Fibroblast of mammary gland (primary cell): ENCODE data around the gene NIPAL3.

Experiments
- DNase-seq: peaks from one replicate; pipeline ENCODE4 v3.0.0-alpha.2; 2010; ENCODE audit warnings: low read depth
- H3K4me3 ChIP-seq: 2 replicates; pipeline ENCODE4 v1.5.1; 2011; ENCODE audit warnings: low read depth, mild to moderate bottlenecking, low read length, moderate library complexity; ENCODE audit not compliant: control insufficient read depth
- TF ChIP-seq, protein P1 (sequence below): conservative IDR thresholded peaks from 2 replicates; pipeline ENCODE4 v1.5.1; 2011; ENCODE audit warnings: low read depth, low read length, inconsistent platforms; ENCODE audit not compliant: control insufficient read depth, insufficient read depth

The NIPAL3 gene

DNA sequence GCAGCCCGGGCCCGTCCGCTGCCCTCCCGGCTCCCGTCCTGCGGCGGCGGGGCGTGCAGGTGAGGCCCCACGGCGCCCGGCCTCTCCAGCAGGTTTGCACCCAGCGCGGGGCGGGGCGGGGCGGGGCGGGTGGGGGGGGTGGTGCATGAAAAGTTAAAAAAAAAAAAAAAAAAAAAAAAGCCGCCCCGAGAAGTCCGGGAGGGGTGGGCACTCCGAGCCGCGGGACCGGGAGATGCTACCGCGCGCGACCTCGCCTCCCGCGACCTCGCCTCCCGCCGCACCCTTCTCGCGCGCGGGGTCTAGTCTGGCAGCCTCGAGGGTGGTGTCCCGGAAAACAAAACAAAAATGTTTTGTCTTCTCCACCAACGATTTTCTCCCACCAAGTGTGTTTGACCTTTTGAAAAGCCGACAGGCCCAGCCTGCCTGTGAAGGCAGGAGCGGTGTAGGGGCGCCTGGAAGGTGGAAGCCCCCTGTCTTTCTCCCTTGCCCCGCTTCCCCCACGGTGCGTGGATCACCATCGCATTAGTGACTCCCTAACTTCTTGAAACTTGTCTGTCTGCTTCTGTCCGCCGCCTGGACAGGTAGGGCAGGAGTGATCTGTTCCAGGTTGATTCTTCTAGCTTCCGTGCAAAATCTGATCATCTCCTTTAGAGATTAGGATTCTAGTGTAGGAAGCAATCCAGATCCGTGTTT lies 87.6 kb downstream of the NIPAL3 start:
- TF ChIP-seq, protein P1, sequence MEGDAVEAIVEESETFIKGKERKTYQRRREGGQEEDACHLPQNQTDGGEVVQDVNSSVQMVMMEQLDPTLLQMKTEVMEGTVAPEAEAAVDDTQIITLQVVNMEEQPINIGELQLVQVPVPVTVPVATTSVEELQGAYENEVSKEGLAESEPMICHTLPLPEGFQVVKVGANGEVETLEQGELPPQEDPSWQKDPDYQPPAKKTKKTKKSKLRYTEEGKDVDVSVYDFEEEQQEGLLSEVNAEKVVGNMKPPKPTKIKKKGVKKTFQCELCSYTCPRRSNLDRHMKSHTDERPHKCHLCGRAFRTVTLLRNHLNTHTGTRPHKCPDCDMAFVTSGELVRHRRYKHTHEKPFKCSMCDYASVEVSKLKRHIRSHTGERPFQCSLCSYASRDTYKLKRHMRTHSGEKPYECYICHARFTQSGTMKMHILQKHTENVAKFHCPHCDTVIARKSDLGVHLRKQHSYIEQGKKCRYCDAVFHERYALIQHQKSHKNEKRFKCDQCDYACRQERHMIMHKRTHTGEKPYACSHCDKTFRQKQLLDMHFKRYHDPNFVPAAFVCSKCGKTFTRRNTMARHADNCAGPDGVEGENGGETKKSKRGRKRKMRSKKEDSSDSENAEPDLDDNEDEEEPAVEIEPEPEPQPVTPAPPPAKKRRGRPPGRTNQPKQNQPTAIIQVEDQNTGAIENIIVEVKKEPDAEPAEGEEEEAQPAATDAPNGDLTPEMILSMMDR = no peak
- no peak for DNase-seq
- H3K4me3 ChIP-seq = peak overlapping the region; percentile 61

DNA sequence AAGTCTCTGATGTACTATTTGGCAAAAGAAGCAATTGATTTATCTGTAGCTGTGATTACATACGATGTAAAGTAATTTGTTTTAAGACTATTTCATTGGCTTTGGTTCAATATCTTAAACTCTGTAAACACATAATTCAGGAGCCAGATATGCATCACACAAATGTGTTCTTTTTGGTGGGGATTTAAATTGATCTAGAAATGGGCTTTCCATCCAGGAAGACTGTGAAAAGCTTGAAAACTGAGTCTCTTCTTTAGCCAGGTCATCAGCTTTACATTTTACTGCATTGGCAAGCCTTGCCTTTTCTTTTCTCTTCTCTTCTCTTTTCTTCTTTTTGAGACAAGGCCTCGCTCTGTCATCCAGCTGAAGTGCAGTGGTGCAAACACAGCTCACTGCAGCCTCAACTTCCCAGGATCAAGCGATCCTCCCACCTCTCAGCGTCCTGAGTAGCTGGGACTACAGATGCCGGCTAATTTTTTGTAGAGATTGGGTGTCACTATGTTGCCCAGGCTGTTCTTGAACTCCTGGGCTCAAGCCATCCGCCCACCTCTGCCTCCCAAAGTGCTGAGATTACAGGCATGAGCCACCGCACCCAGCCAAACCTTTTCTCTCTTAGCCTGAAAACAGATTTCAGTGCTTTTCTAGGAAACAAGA lies 88.4 kb downstream of the NIPAL3 start:
- TF ChIP-seq, protein P1 = no peak
- H3K4me3 ChIP-seq = no peak overlapping the region
- no peak for DNase-seq

DNA sequence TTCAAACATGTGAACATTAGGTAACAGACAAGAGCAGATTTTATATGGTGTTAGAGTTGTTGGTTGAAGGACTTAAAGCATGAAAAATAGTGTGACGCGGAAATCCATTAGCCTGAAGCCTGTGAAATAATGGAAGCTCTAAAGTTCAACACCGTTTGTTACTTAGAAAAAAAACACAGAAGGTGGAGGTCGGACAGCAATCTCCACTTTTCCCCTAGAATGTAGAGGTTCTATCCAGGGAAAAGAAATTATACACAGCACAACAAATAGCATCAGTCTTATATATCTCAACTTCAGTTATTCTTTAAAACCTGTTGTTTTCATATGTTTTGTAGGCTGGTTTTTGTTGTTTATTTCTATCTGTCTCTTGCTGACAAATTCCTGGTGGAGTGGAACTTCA lies 89.0 kb downstream of the NIPAL3 start:
- no peak for DNase-seq
- no peak overlapping the region for H3K4me3 ChIP-seq
- TF ChIP-seq, protein P1 = no peak

DNA sequence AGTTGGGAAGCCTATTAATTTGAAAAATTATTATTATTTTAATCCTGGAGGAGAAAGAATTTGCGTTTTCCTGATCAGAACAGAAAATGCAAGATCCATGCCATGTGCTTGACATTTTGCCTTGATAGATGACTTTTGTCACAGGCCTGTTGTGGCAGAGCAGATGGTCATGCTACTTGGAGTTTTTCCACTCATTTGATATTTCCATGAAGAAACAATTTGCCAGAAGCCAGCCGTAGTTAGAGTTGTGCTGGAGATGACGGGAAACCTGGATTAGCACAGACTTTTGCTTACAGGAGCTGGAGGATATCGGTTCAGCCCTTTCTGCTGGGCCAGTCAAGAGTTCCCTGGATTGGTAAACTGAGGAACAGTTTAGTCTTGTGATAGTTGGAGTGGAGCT lies 90.2 kb downstream of the NIPAL3 start:
- H3K4me3 ChIP-seq = no peak overlapping the region
- TF ChIP-seq, protein P1 = no peak
- DNase-seq = no peak

DNA sequence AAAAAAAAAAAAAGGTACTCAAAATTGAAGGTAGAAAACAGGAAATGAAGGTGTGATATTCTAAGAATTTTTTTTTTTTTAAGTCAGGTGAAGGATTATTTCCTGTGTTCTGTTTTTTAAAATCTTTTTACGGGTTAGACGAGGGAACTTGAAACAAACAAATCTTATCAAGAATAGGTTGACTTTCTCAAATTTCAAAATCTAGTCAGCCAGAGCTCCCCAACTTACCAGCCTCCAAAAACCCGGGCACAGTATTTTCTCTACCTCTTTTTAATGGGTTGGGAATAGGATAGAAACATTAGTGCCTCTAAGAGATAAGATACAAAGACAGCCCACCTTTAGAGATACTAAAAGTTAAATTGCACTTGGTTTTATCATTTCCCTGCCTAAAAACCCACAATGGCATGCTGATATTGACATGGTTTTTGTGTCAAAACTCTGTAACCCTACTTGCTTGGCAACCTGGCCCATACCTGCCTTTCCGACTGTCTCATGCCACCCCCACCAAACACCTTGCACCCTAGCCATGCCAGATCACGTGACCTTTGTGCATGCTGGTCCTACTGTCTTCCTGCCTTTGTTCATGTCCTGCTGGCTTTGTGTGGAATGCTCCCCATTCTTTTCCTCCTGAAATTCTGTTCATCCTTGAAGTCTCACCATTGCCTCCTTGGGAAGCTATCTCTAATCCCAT lies 91.2 kb downstream of the NIPAL3 start:
- TF ChIP-seq, protein P1 = no peak
- DNase-seq = no peak
- no peak overlapping the region for H3K4me3 ChIP-seq

DNA sequence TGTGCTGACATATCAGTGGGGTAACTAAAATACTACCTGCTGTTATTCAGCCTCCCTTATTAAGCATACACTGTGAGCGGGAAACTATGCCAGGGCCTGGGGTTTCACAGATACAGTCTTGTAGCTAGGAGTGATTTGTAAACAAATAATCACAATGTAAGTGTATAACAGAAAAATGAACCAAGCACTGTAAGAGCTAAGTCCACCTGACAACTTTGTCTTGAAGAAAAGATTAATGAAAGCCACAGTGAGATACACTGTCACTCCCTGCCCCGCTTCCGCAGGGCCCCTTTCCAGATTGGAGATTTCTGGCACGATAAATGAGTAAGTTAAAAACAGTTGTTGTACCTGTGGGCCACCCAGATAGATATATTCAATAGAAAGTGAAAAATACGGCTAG lies 91.8 kb downstream of the NIPAL3 start:
- TF ChIP-seq, protein P1 = no peak
- no peak for DNase-seq
- no peak overlapping the region for H3K4me3 ChIP-seq
